K562 (cell line): ENCODE measurements around the gene GAB1. TPM values are rescaled to one million over a fixed set of nuclear protein-coding genes. Genes with fewer than 3 reads are reported as not detected.

Source experiments
- ATAC-seq: fragments of 200-7000 bp; cut with Tn5 transposase; 3 replicates; pipeline ENCODE4 v1.9.1; 2020; ENCODE audit warnings: moderate library complexity
- BruUV-seq: library from RNA; stranded (reverse); fragments of 400-500 nt; replicated peaks from 2 replicates; lab custom pipeline; 2021; lab: Mats Ljungman, UMichigan
- CTCF ChIA-PET: fragments of 300-600 bp; formaldehyde crosslinking; extraction: SDS; loops from one replicate; lab custom pipeline; 2021; ENCODE audit warnings: low intra/inter-chr PET ratio; lab: Yijun Ruan, JAX
- POLR2A ChIA-PET: fragments of 300-600, 350-650 bp; sonication (Branson Sonifier 250); formaldehyde crosslinking; extraction: SDS; loops from one replicate; lab custom pipeline; 2021; ENCODE audit warnings: antibody characterized with exemption, inconsistent platforms; lab: Yijun Ruan, JAX
- DNase-seq, 4 experiments: peaks; one replicate each; pipeline versions ENCODE4 v3.0.0 to v3.0.0-alpha.2; 2011 to 2018; ENCODE audit warnings: low spot score in 3 of 4, mixed read lengths in 3 of 4; ENCODE audit errors: extremely low read depth in 1 of 4
- FAIRE-seq: peaks from 2 replicates; lab custom pipeline; 2011; peaks lifted over from hg19 to GRCh38; lab: Jason Lieb, UNC
- H2AFZ ChIP-seq: 2 replicates; pipeline ENCODE4 v1.6.0; 2011; ENCODE audit warnings: low read depth, low read length, control low read depth, inconsistent platforms
- H3K27ac ChIP-seq: fragments of 200-600 bp; 3 replicates; pipeline ENCODE4 v1.8.0; 2011; ENCODE audit warnings: low read depth, mild to moderate bottlenecking, control low read depth, inconsistent platforms, low read length, moderate library complexity, mixed read lengths; ENCODE audit errors: extremely low read depth
- H3K27me3 ChIP-seq, 2 experiments: fragments of 300-600 bp in 1 of 2; 2 replicates in 1 of 2; 3 replicates in 1 of 2; pipeline versions ENCODE4 v1.6.0 to v1.8.0; 2011; ENCODE audit warnings: inconsistent platforms in 2 of 2, low read length in 2 of 2, mild to moderate bottlenecking in 1 of 2, mixed read lengths in 1 of 2, moderate library complexity in 1 of 2; ENCODE audit not compliant: control insufficient read depth in 2 of 2, insufficient read depth in 2 of 2
- H3K36me3 ChIP-seq: fragments of 300-600 bp; 3 replicates; pipeline ENCODE4 v1.8.0; 2011; ENCODE audit warnings: mild to moderate bottlenecking, low read length, inconsistent platforms; ENCODE audit not compliant: control insufficient read depth, insufficient read depth
- H3K4me1 ChIP-seq, 2 experiments: fragments of 200-600 bp in 1 of 2; replicated peaks in 1 of 2; 2 replicates in 1 of 2; 3 replicates in 1 of 2; pipeline versions ENCODE4 v1.5.1 to v1.8.0; 2011; ENCODE audit warnings: inconsistent platforms in 2 of 2, low read length in 2 of 2, mild to moderate bottlenecking in 1 of 2, mixed read lengths in 1 of 2, moderate library complexity in 1 of 2; ENCODE audit not compliant: control insufficient read depth in 2 of 2, insufficient read depth in 2 of 2
- H3K4me2 ChIP-seq: 2 replicates; pipeline ENCODE4 v1.6.1; 2011; ENCODE audit warnings: low read length, control low read depth, inconsistent platforms, mixed read lengths; ENCODE audit not compliant: insufficient read depth
- H3K4me3 ChIP-seq: fragments of 200-600 bp; sonication (generic), shearing (Covaris generic); 2 replicates; pipeline ENCODE4 v1.5.1; 2016; ENCODE audit warnings: control low read depth, inconsistent platforms
- H3K79me2 ChIP-seq: fragments of 200-600 bp; 3 replicates; pipeline ENCODE4 v1.8.0; 2011; ENCODE audit warnings: low read length, inconsistent platforms; ENCODE audit not compliant: control insufficient read depth, insufficient read depth
- H3K9ac ChIP-seq, 2 experiments: 2 replicates each; pipeline versions ENCODE4 v1.6.0 to v1.6.1; 2011; ENCODE audit warnings: low read depth in 2 of 2, low read length in 2 of 2, control low read depth in 1 of 2, inconsistent platforms in 1 of 2, mild to moderate bottlenecking in 1 of 2, mixed read lengths in 1 of 2; ENCODE audit not compliant: insufficient read depth in 1 of 2
- H3K9me1 ChIP-seq: one replicate; pipeline ENCODE4 v1.6.0; 2011; ENCODE audit warnings: inconsistent platforms, mild to moderate bottlenecking, low read length, moderate library complexity; ENCODE audit not compliant: control insufficient read depth, insufficient read depth
- H3K9me3 ChIP-seq: replicated peaks from 2 replicates; pipeline ENCODE4 v1.5.1; 2011; ENCODE audit warnings: low read depth, low read length, inconsistent platforms; ENCODE audit not compliant: control insufficient read depth, insufficient read depth
- H4K20me1 ChIP-seq: replicated peaks from 2 replicates; pipeline ENCODE4 v1.6.1; 2011; ENCODE audit warnings: low read length, inconsistent platforms, mixed read lengths; ENCODE audit not compliant: control insufficient read depth, insufficient read depth
- CHD2 ChIP-seq: IDR thresholded peaks from 2 replicates; pipeline ENCODE4 v1.6.1; 2011; ENCODE audit warnings: low read depth, low read length
- COPS2 ChIP-seq: fragments of 450-650 bp; conservative IDR thresholded peaks from 2 replicates; pipeline ENCODE4 v1.6.1; 2016; ENCODE audit warnings: mild to moderate bottlenecking, moderate library complexity
- FOSL1 ChIP-seq: fragments of 200-800 bp; sonication (Bioruptor generic); conservative IDR thresholded peaks from 2 replicates; pipeline ENCODE4 v1.6.1; 2016; ENCODE audit warnings: missing genetic modification characterization, missing compliant biosample characterization
- HDAC8 ChIP-seq: fragments of 450-650 bp; IDR thresholded peaks from 2 replicates; pipeline ENCODE4 v1.6.1; 2016; ENCODE audit warnings: mild to moderate bottlenecking, missing genetic modification characterization, moderate library complexity, missing compliant biosample characterization
- MIER1 ChIP-seq: fragments of 450-650 bp; IDR thresholded peaks from 2 replicates; pipeline ENCODE4 v1.6.1; 2016; ENCODE audit warnings: antibody characterized with exemption, mild to moderate bottlenecking, low read depth
- MYNN ChIP-seq, 2 experiments: sonication (generic); formaldehyde crosslinking in 1 of 2; IDR thresholded peaks; 2 replicates each; pipeline versions ENCODE4 v1.5.0 to v1.6.1; 2016 to 2020; ENCODE audit warnings: antibody characterized with exemption in 1 of 2, missing genetic modification reagents in 1 of 2
- STAG1 ChIP-seq: sonication (generic); formaldehyde crosslinking; IDR thresholded peaks from 2 replicates; pipeline ENCODE4 v1.5.0; 2020; ENCODE audit warnings: missing genetic modification reagents, borderline replicate concordance
- STAT5A ChIP-seq: IDR thresholded peaks from 2 replicates; pipeline ENCODE4 v1.6.1; 2012; ENCODE audit warnings: low read length, inconsistent platforms, borderline replicate concordance
- STAT5B ChIP-seq: fragments of 250-450 bp; sonication (Bioruptor Pico); IDR thresholded peaks from 2 replicates; pipeline ENCODE4 v1.8.0; 2021; ENCODE audit warnings: mild to moderate bottlenecking, inconsistent platforms
- ZNF239 ChIP-seq: fragments of 250-450 bp; sonication (Bioruptor Pico); IDR thresholded peaks from 2 replicates; pipeline ENCODE4 v1.4.0; 2020; ENCODE audit warnings: mild to moderate bottlenecking
- WGBS: fragments of 100-300 bp; shearing (Covaris generic); methylation state at CpG from one replicate; pipeline ENCODE4 v1.1.6; 2016; ENCODE audit warnings: low coverage, mixed read lengths; ENCODE audit not compliant: insufficient coverage; ENCODE audit errors: missing lambda C conversion rate; 5-methylcytosine and 5-hydroxymethylcytosine counted together
- in situ Hi-C: fragments of 300-500 bp; cut with MboI; formaldehyde crosslinking; loops from 4 replicates; pipeline ENCODE4 v1.15.0; 2018; ENCODE audit warnings: inconsistent platforms, mixed read lengths
- intact Hi-C: fragments of 100-400 bp; cut with micrococcal nuclease; formaldehyde crosslinking; loops from 2 replicates; pipeline ENCODE4 v1.14.2; 2022
- polyA plus RNA-seq, 8 experiments: library from polyadenylated mRNA; depleted of rRNA in 4 of 8; stranded (reverse) in 5 of 8; unstranded in 3 of 8; fragments of >200 nt; fragmentation: Nextera tagmentation in 2 of 8; fragmentation: Illumina TruSeq in 1 of 8; extraction: Ambion mirVana in 2 of 8; extraction: Trizol in 1 of 8; gene quantifications; 2 replicates each; pipeline versions ENCODE4 v1.2.1 to v1.2.3, GENCODE V29; 2011 to 2014; ENCODE audit warnings: inconsistent platforms in 1 of 8, missing spikeins in 1 of 8
- total RNA-seq, 7 experiments: library from RNA; depleted of rRNA in 6 of 7; stranded (reverse); fragments of >200 nt in 6 of 7; fragmentation: Illumina TruSeq in 2 of 7; extraction: Trizol in 2 of 7; gene quantifications; 2 replicates each; pipeline versions ENCODE4 v1.2.1 to v1.2.3, GENCODE V29; 2011 to 2021; ENCODE audit warnings: low replicate concordance in 1 of 7
- TF ChIP-seq, protein P1 (sequence below), 3 experiments: IDR thresholded peaks in 2 of 3; conservative IDR thresholded peaks in 1 of 3; 2 replicates each; pipeline ENCODE4 v1.5.1; 2011 to 2012; ENCODE audit warnings: low read length in 3 of 3, mild to moderate bottlenecking in 3 of 3, control low read depth in 2 of 3, improper control_type of control experiment in 1 of 3, inconsistent platforms in 1 of 3, low read depth in 1 of 3, mixed read lengths in 1 of 3, moderate library complexity in 1 of 3; ENCODE audit not compliant: insufficient read depth in 2 of 3
- TF ChIP-seq, protein P2 (sequence below), 2 experiments: fragments of 250-450 bp in 1 of 2; fragments of 450-650 bp in 1 of 2; sonication (Bioruptor Pico) in 1 of 2; IDR thresholded peaks; 2 replicates each; pipeline versions ENCODE4 v1.6.1 to v1.8.0; 2016 to 2021; ENCODE audit warnings: mild to moderate bottlenecking in 2 of 2, moderate library complexity in 2 of 2, missing compliant biosample characterization in 1 of 2, missing genetic modification characterization in 1 of 2

GAB1 gene
- total and polyA plus RNA-seq, 9 of the 15 experiments (the other 6 are each of a cell fraction or from before 2014, with no cell fraction given), result 1.3 to 14.6 (median 7.5) TPM

DNA sequence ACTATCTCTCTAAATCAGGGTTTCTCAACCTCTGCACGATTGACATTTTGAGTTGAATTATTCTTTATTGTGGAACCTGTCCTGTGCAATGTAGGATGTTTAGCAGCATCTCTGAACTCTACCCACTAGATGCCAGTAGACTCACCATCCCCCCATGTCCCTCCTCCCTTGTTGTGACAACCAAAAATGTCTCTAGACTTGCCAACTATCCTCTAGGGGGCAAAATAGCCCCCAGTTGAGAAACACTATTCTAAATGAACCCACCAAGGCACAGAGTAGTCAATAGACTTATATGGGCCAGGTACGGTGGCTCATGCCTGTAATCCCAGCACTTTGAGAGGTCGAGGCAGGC is 49.1 kb upstream of the GAB1 start:
- in situ Hi-C loops (no loop called here), intact Hi-C loops (no loop called here)
- Histone ChIP-seq H4K20me1 (no peaks in the 10 kb centered on the region), H3K9me3 (no peaks in the 10 kb centered on the region), H3K79me2 (no peaks in the 10 kb centered on the region), H3K9ac (no peak overlapping the region), H2AFZ (no peak overlapping the region), H3K27ac (no peak overlapping the region), H3K4me1 (no peaks in the 10 kb centered on the region; a peak in 1 of 5 replicates), H3K9me1 (no peaks in the 10 kb centered on the region), H3K4me3 (no peak overlapping the region), H3K4me2 (no peak overlapping the region), H3K36me3 (no peaks in the 10 kb centered on the region), H3K27me3 (no peaks in the 10 kb centered on the region; a peak in 1 of 5 replicates)
- DNase-seq (peak in 1 of 4 experiments; percentile 12), FAIRE-seq (peak; percentile 48), ATAC-seq (peak; percentile 63)
- ChIA-PET CTCF (no interaction called here), POLR2A (no interaction called here)
- no peak for TF ChIP-seq MIER1
- TF ChIP-seq, protein P1, sequence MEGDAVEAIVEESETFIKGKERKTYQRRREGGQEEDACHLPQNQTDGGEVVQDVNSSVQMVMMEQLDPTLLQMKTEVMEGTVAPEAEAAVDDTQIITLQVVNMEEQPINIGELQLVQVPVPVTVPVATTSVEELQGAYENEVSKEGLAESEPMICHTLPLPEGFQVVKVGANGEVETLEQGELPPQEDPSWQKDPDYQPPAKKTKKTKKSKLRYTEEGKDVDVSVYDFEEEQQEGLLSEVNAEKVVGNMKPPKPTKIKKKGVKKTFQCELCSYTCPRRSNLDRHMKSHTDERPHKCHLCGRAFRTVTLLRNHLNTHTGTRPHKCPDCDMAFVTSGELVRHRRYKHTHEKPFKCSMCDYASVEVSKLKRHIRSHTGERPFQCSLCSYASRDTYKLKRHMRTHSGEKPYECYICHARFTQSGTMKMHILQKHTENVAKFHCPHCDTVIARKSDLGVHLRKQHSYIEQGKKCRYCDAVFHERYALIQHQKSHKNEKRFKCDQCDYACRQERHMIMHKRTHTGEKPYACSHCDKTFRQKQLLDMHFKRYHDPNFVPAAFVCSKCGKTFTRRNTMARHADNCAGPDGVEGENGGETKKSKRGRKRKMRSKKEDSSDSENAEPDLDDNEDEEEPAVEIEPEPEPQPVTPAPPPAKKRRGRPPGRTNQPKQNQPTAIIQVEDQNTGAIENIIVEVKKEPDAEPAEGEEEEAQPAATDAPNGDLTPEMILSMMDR (IDR thresholded peaks at IDR 0.05 in 2 of 3, conservative IDR thresholded peaks at IDR 0.05 in 1 of 3; ENCODE audit: insufficient read depth in 2 of 3, low read depth in 1 of 3, low read length in 3 of 3), result peak in 1 of 3 experiments; percentile 22; a peak in 1 of 6 replicates
- 25% methylated on average over 3 of the region's 3 CpGs for WGBS
- no TSS peak for BruUV-seq

DNA sequence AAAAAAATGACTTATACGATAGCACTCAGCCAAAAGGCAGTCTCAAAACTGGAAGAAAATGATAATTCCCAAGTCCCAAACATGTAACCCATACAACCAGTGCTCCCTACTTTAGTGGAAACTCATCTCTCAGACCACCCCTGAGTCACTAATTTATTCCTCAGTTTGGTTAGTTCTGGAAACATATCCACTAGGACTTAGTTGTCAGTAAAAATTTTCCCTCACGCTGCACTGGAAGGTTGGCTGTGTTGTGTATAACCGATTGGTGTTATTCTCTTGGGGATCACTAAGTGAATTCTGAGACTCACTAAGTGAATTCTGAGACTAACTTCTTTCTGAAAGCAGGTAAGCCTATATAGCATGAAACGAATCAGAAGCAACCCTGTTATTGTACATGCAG is 48.5 kb upstream of the GAB1 start:
- WGBS, result 15% methylated on average over 4 of the region's 4 CpGs
- Histone ChIP-seq H3K36me3 (no peaks in the 10 kb centered on the region), H3K4me3 (no peak overlapping the region), H2AFZ (no peak overlapping the region), H3K9me1 (no peaks in the 10 kb centered on the region), H3K79me2 (no peaks in the 10 kb centered on the region), H3K9ac (no peak overlapping the region), H3K4me1 (no peaks in the 10 kb centered on the region; a peak in 1 of 5 replicates), H3K27me3 (no peaks in the 10 kb centered on the region; a peak in 1 of 5 replicates), H4K20me1 (no peaks in the 10 kb centered on the region), H3K4me2 (no peak overlapping the region), H3K9me3 (no peaks in the 10 kb centered on the region), H3K27ac (no peak overlapping the region)
- FAIRE-seq (no peak), DNase-seq (no peak), ATAC-seq (no peak)
- intact Hi-C loops, result no loop called here
- in situ Hi-C loops, result no loop called here
- BruUV-seq, result no TSS peak
- CTCF ChIA-PET, result no interaction called here
- POLR2A ChIA-PET, result no interaction called here
- no peak for TF ChIP-seq HDAC8
- no peak for TF ChIP-seq MYNN (IDR thresholded peaks at IDR 0.05)
- no peak for TF ChIP-seq MYNN (CRISPR knock-in tag; IDR thresholded peaks at IDR 0.05)
- TF ChIP-seq COPS2, result no peak
- TF ChIP-seq STAG1, result no peak
- no peak for TF ChIP-seq STAT5A
- TF ChIP-seq FOSL1 (tag), result no peak
- no peak for TF ChIP-seq CHD2
- TF ChIP-seq, protein P2, sequence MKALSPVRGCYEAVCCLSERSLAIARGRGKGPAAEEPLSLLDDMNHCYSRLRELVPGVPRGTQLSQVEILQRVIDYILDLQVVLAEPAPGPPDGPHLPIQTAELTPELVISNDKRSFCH (CRISPR knock-in tag; IDR thresholded peaks at IDR 0.05), result no peak
- TF ChIP-seq, protein P2 (tag; IDR thresholded peaks at IDR 0.05), result no peak
- no peak for TF ChIP-seq ZNF239 (CRISPR knock-in tag)
- no peak for TF ChIP-seq STAT5B
